Stimulated activated CD4-positive, alpha-beta T cell treated with anti-CD3 and anti-CD28 coated beads, Interleukin-15, amount 100 ng/mL, for 24 hours (primary cell): ENCODE data around the gene TNP2.

Source experiments
- DNase-seq: peaks from one replicate; pipeline ENCODE4 v3.0.0-alpha.2; 2020

The TNP2 gene

GRCh38 chr16:11276896-11277593, 7.9 kb upstream of the TNP2 start:
- DNase-seq: no peak

- no peak for DNase-seq
Measured at GRCh38 chr16:11276143-11276895, 7.2 kb upstream of the TNP2 start, which contains the start of gene PRM2. Gene PRM2 (minus strand): TSS chr16:11276480. CDS start chr16:11276370, 110 bp downstream.

- DNase-seq: no peak
Measured at GRCh38 chr16:11274964-11275363, 5.8 kb upstream of the TNP2 start.

GRCh38 chr16:11273721-11274324, 4.7 kb upstream of the TNP2 start:
- no peak for DNase-seq

GRCh38 chr16:11272921-11273720, 4.0 kb upstream of the TNP2 start, which contains the start of gene PRM3:
Gene PRM3 (minus strand): TSS chr16:11273629. CDS start chr16:11273595, 34 bp downstream.
- no peak for DNase-seq

- no peak for DNase-seq
Measured at GRCh38 chr16:11272484-11272883, 3.4 kb upstream of the TNP2 start.

GRCh38 chr16:11271610-11272009, 2.5 kb upstream of the TNP2 start:
- no peak for DNase-seq

GRCh38 chr16:11270602-11271162, 1.6 kb upstream of the TNP2 start:
- no peak for DNase-seq

- no peak for DNase-seq
Measured at GRCh38 chr16:11265124-11265523, 4.0 kb downstream of the TNP2 start.

GRCh38 chr16:11264155-11264832, 4.8 kb downstream of the TNP2 start:
- DNase-seq: no peak

- peak; percentile 78 for DNase-seq
Measured at GRCh38 chr16:11263737-11264136, 5.4 kb downstream of the TNP2 start.

GRCh38 chr16:11262915-11263314, 6.2 kb downstream of the TNP2 start:
- no peak for DNase-seq

- no peak for DNase-seq
Measured at GRCh38 chr16:11260596-11260966, 8.5 kb downstream of the TNP2 start.

GRCh38 chr16:11259655-11260595, 9.2 kb downstream of the TNP2 start:
- DNase-seq: no peak

- DNase-seq: peak; percentile 57
Measured at GRCh38 chr16:11258553-11259492, 10.3 kb downstream of the TNP2 start.

GRCh38 chr16:11257131-11257938, 11.8 kb downstream of the TNP2 start:
- DNase-seq: peak; percentile 77

GRCh38 chr16:11256661-11257130, 12.4 kb downstream of the TNP2 start:
- DNase-seq: peak; percentile 80
